Prostate gland (tissue), 2 donors: ENCODE measurements around the gene ACSF3. TPM values are rescaled to one million over a fixed set of nuclear protein-coding genes. Genes with fewer than 3 reads are reported as not detected.
"Not testable (repeated sequence)": the region's sequence is repeated elsewhere in the genome, so short reads cannot be mapped to it uniquely, and the experiment has no call there.

Experiments
- DNase-seq: peaks from one replicate; pipeline ENCODE4 v3.0.0-alpha.2; 2019; ENCODE audit warnings: low spot score
- H3K27ac ChIP-seq, 2 donors: fragments of 200-600 bp; sonication (generic); 2 replicates each; pipeline ENCODE4 v1.5.1; 2017 to 2019
- H3K27me3 ChIP-seq: fragments of 200-600 bp; sonication (generic); replicated peaks from 2 replicates; pipeline ENCODE4 v1.5.1; 2019; ENCODE audit not compliant: insufficient read depth
- H3K36me3 ChIP-seq, 2 donors: fragments of 200-600 bp; sonication (generic); 1 replicate in 1 of 2; 2 replicates in 1 of 2; pipeline versions ENCODE4 v1.5.1 to v1.8.1; 2017 to 2019
- H3K4me1 ChIP-seq: fragments of 200-600 bp; sonication (generic); replicated peaks from 2 replicates; pipeline ENCODE4 v1.5.1; 2019
- H3K4me3 ChIP-seq, 2 donors: fragments of 200-600 bp; sonication (generic); 2 replicates each; pipeline ENCODE4 v1.5.1; 2017 to 2019
- H3K9me3 ChIP-seq: fragments of 200-600 bp; sonication (generic); 2 replicates; pipeline ENCODE4 v1.5.1; 2017
- POLR2A ChIP-seq: fragments of 450-650 bp; IDR thresholded peaks from one replicate; pipeline ENCODE4 v1.6.1; 2016; ENCODE audit warnings: antibody characterized with exemption, mild to moderate bottlenecking
- POLR2AphosphoS5 ChIP-seq: sonication (generic); formaldehyde crosslinking; IDR thresholded peaks from one replicate; pipeline ENCODE4 v1.6.1; 2017; ENCODE audit warnings: antibody characterized with exemption
- WGBS: methylation state at CpG from one replicate; pipeline ENCODE4 v1.1.5; 2018; 5-methylcytosine and 5-hydroxymethylcytosine counted together
- intact Hi-C: fragments of 100-400 bp; cut with DNase I; formaldehyde crosslinking; loops from one replicate; pipeline ENCODE4 v1.14.2; 2022
- total RNA-seq, 2 donors: library from RNA; depleted of rRNA; stranded (reverse); fragments of >200 nt; gene quantifications; one replicate each; pipeline ENCODE4 v1.1.0, GENCODE V29; 2016
- TF ChIP-seq, protein P1 (sequence below), 4 experiments: fragments of 200-600 bp in 2 of 4; fragments of 450-650 bp in 2 of 4; sonication (generic) in 2 of 4; IDR thresholded peaks; 1 replicate in 3 of 4; 2 replicates in 1 of 4; pipeline ENCODE4 v1.5.1; 2016 to 2019; ENCODE audit warnings: antibody characterized with exemption in 4 of 4, mild to moderate bottlenecking in 2 of 4, moderate library complexity in 2 of 4

ACSF3 gene
- total RNA-seq, 2 donors from 2014 or later, result 42.1 to 80.5 TPM

DNA sequence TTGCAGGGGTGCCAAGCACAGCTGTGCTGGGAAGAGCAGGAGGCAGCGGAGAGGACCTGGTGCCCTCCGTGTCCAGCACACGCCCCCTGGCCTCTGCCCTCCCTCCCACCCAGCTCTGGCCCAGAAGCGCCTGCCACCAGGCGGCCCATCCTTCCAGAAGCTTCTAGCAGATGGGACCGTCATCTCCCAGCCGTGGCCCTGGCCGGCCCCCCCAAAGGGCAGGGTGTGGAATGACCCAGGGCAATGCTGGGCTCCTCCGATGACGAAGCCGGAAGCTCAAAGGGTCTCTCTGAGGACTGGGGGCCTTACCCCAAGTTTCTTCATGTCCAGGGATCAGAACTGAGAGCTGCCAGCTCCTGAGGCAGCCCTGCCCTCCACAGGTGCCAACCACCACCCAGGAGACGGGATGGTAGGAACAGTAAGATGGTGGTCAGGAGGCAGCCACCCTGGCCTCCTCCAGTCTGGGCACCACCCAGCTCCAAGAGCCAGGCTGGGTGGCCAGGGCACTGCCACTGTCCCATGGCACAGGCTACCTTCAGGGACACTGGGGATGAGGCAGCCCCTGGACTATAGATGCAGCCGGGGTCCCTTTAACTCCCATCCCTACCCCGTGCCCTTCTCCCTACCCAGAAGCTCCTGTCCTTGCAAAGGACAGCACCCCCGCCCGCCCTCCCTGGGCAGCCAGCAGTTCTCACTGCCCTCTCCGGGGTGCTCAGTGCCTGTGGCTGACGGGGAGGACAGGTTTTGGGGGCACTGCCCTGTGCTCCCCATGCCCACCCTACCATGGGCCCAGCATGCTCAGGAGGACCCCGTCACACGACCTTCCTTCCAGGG is 71.4 kb downstream of the ACSF3 start:
- DNase-seq, result no peak
- no peaks in the 10 kb centered on the region for H3K27me3 ChIP-seq
- H3K9me3 ChIP-seq, result no peaks in the 10 kb centered on the region
- TF ChIP-seq POLR2A (no peak), POLR2AphosphoS5 (no peak)
- TF ChIP-seq, protein P1, sequence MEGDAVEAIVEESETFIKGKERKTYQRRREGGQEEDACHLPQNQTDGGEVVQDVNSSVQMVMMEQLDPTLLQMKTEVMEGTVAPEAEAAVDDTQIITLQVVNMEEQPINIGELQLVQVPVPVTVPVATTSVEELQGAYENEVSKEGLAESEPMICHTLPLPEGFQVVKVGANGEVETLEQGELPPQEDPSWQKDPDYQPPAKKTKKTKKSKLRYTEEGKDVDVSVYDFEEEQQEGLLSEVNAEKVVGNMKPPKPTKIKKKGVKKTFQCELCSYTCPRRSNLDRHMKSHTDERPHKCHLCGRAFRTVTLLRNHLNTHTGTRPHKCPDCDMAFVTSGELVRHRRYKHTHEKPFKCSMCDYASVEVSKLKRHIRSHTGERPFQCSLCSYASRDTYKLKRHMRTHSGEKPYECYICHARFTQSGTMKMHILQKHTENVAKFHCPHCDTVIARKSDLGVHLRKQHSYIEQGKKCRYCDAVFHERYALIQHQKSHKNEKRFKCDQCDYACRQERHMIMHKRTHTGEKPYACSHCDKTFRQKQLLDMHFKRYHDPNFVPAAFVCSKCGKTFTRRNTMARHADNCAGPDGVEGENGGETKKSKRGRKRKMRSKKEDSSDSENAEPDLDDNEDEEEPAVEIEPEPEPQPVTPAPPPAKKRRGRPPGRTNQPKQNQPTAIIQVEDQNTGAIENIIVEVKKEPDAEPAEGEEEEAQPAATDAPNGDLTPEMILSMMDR (IDR thresholded peaks at IDR 0.05), result no peak
- no peaks in the 10 kb centered on the region for H3K36me3 ChIP-seq
- 78% methylated on average over 20 of the region's 20 CpGs for WGBS
- H3K4me3 ChIP-seq, result no peak overlapping the region
- no peak overlapping the region for H3K27ac ChIP-seq
- H3K4me1 ChIP-seq, result no peaks in the 10 kb centered on the region
- intact Hi-C loops, result no loop called here

DNA sequence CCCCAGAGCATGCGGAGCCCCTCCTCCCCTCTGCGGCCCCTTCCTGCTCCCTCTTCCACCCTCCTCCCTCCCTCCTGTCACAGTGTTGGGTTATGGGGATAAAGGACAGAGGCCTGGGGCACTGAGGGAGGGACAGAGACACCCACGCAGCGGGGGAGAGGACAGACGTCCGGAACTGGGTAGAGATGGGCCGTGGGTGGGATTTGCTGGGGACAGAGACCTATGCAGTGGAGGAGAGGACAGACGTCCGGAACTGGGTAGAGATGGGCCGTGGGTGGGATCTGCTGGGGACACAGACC is 72.0 kb downstream of the ACSF3 start:
- H3K4me3 ChIP-seq, H3K36me3 ChIP-seq, H3K4me1 ChIP-seq, H3K27ac ChIP-seq, DNase-seq, intact Hi-C loops, H3K27me3 ChIP-seq, H3K9me3 ChIP-seq: not testable (repeated sequence)
- 77% methylated on average over 10 of the region's 10 CpGs for WGBS

DNA sequence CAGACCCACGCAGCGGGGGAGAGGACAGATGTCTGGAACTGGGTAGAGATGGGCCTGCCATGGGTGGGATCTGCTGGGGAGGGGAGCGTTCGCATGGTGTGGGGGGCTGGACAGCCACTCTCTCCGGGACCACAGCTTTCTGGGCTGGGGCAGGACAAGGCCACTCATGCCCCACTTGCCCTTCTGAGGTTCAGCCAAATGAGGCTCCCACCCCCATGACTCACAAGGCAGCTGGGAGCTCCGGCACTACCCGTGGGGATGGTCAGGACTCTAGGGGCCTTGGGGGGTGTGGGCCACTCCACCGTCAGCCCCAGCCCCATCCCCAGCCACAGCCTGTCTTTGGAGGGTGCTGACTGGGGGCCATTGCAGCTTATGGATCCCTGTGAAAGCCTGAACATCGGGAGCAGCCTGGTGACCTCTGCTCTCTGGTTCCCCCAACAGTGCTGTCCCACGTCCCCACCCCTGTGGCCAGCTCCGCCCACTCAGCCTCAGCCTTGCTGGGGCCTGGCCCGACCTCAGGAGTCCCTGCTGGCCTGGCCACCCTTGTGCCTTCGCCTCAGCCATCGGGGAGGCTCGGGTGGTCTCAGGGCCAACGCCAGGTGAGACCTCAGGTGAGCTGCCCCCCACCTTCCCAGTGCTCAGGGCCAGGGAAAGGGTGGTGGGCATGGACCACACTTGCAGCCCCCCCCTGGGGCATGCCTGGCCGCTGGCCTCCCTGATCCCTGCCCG is 73.2 kb downstream of the ACSF3 start:
- Histone ChIP-seq H3K9me3 (no peaks in the 10 kb centered on the region), H3K36me3 (no peaks in the 10 kb centered on the region), H3K4me1 (no peaks in the 10 kb centered on the region), H3K27ac (no peak overlapping the region), H3K27me3 (no peaks in the 10 kb centered on the region), H3K4me3 (no peak overlapping the region)
- WGBS, result 75% methylated on average over 18 of the region's 18 CpGs
- TF ChIP-seq POLR2AphosphoS5 (no peak), POLR2A (no peak)
- TF ChIP-seq, protein P1 (IDR thresholded peaks at IDR 0.05), result no peak
- no peak for DNase-seq
- intact Hi-C loops, result no loop called here

DNA sequence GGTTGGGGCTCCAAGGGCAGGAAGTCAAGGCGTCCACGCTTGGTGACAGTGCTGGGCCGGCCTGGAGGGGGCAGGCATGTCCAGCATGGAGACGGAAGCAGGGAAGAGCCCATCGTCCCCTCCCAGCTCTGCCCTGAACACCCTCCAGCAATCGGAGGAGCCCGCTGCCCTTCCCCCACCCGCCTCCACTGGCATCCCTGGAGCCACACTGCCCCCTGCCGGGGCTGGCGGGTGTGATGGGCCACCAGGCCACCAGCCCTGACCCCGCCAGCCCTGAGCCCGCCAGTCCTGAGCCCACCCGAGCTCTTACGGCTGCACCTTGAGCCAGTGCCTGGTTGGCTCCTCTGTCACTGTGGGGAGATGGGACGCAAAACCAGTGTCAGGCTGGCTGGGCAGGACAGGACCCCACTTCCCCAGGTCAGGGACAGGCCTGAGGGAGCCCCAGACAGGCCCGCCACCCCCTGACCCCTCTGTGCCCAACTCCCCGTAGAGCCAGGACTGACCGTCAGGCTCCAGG is 73.8 kb downstream of the ACSF3 start:
- H3K4me1 ChIP-seq, result no peaks in the 10 kb centered on the region
- TF ChIP-seq, protein P1 (IDR thresholded peaks at IDR 0.05), result peak; percentile 80 to 96 (median 92)
- TF ChIP-seq POLR2AphosphoS5 (peak; percentile 70), POLR2A (no peak)
- H3K27ac ChIP-seq, result no peak overlapping the region
- no peaks in the 10 kb centered on the region for H3K9me3 ChIP-seq
- H3K36me3 ChIP-seq, result no peaks in the 10 kb centered on the region
- H3K4me3 ChIP-seq, result no peak overlapping the region
- H3K27me3 ChIP-seq, result no peaks in the 10 kb centered on the region
- DNase-seq, result peak; percentile 65
- intact Hi-C loops, result no loop called here
- 26% methylated on average over 13 of the region's 18 CpGs for WGBS

DNA sequence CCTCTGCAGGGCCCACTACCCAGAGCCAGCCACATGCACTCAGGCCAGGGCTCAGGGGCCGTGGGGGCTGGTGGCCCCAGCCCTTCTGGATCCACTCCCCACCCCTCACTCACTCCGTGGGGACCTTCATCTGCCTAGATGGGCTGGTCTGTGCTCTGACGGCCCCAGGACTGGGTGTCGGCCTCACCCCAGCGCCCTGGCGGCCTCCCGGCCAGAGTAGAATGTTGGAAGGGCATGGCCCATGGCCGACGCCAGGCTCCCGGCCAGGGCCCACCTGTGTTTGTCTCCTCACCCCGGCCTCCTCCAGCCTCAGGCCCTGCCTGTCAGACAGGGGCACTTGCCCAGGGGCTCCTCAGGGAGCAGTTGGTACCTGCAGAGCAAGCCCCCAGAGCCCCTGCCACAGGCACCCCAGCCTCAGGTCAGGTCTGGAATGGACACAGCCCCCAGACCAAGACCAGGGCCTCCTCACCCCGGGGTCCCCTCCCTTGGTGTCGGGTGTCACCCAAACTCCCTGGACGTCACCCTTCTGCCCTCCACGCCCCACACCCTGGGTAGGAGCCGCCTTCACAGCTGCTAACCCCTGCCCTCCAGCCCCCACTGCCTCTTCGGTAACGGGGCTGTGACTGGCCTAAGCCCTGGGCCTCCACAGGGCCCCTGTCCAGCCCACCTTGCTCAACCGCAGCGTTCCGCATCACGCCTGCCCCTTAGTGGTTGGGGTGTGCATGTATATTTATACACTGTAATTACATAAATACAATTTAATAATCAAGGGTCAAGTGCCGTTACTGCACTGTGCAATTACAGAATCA is 74.9 kb downstream of the ACSF3 start:
- H3K4me1 ChIP-seq, result no peaks in the 10 kb centered on the region
- no peaks in the 10 kb centered on the region for H3K27me3 ChIP-seq
- H3K9me3 ChIP-seq, result no peaks in the 10 kb centered on the region
- no peaks in the 10 kb centered on the region for H3K36me3 ChIP-seq
- intact Hi-C loops, result no loop called here
- DNase-seq, result no peak
- no peak overlapping the region for H3K27ac ChIP-seq
- TF ChIP-seq, protein P1 (IDR thresholded peaks at IDR 0.05), result no peak
- TF ChIP-seq POLR2A, result no peak
- no peak for TF ChIP-seq POLR2AphosphoS5
- 67% methylated on average over 22 of the region's 23 CpGs for WGBS
- no peak overlapping the region for H3K4me3 ChIP-seq
